HG02623 (cell line): Measurements from ENCODE around the gene SYNPO.

ENCODE experiments used
- ATAC-seq: cut with Tn5 transposase; IDR thresholded peaks from one replicate; pipeline ENCODE4 v1.9.1; 2021; ENCODE audit warnings: moderate library complexity; ENCODE audit not compliant: unreplicated experiment

The SYNPO gene

DNA sequence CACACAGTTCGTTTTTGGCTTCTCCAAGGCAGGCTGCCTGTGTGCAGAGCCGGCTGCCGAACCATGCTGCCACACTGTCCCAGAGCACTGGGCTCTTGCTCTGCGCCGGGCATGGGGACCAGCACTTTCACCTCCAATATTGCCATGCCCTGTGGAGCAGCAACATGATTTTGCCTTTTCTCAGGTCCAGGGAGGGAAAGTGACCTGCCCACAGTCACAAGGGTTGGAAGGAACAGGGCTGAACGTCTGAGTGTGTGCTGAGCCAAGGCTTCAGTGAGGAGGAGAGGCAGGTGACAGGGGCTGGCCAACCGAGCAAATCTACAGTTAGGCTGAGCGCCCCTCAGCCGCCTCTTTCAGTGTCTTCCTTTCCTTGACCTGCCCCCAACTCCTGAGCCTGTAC is 34.0 kb upstream of the SYNPO start:
- no peak for ATAC-seq

DNA sequence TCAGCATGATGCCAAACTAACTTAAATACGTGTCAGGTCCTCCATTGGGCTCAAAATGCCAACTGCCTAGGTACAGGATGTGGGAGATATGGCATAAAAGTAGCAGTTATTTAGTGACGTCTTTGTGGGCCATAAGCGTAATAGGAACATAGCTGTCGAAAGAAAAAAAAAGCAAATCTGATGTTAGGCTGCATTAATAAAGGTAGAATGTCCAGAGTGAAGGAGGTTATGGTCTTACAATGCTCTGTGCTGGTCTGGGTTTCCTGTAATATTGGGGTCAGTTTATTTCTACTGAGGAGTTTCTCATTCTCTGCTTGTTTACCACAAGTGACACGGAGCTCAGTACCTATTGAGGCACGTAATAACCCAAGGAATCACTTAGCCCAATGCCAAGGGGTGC is 33.4 kb upstream of the SYNPO start:
- no peak for ATAC-seq

DNA sequence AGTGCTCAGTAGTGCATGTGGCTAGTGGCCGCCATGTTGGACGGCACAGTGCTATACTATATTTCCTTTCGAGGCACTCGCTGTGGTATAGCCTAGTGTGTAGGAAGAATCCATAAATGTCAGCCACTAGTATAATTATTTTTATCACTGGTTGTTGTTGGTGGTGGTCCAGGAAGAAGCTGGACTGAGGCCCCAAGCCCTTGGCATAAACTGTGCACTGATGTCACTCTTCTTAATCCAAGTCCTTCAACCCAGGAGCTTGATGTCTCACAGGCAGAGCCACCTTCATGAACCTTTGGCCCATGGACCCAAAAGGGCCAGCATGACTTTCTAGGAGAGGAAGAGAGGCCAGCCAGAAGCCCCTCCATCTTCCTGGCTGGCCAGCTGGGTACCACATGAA is 32.5 kb upstream of the SYNPO start:
- no peak for ATAC-seq

DNA sequence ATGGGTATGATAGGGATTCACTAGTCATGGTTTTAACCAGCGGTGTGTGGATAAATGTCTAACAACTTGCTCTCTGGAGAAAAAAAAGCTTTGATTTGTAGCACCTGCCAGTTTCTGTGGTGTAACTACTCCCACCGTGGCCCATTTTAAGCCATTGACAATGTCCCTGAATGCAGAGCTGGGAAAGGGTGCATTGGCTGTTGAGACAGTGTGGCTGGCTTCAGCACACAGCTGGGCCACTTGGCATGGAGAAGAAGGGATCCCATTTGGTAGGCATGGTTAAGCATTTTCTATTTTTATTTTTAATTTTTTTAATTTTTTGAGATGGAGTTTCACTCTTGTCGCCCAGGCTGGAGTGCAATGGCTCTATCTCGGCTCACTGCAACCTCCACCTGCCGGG is 31.5 kb upstream of the SYNPO start:
- ATAC-seq: no peak

DNA sequence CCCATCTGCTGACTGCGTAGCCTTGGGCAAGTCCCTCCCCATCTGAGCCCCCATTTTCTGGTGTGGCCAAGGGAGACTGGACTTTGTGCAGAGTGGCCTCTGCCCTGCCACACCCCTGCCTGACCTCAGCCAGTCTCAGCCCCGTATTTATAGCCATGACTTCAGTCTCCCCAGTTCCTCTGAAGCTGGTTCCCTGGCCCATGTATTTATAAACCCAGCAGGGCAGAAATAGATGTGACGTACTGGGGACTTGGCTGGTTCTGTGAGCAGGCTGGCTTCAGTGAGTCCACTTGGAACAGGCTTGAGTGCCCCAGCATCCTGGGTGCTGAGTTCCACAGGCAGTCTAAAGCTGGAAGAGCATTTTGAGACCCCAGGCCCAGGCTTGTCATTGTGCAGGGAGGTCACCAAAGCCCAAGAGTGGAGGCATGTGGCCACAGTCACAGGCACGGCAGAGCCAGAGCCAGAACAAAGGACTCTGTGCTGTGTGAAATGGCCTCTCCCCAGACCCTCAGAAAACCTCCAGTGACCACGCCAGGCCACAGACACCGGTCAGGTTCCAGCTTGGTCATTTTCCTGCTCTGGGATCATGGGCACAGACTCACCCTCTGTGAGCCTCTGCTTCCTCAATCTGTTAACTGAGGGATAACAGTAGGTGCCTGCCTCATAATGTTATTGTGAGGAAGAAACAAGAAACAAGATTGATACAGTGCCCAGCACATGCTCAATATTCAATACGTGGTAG is 30.4 kb upstream of the SYNPO start:
- no peak for ATAC-seq

DNA sequence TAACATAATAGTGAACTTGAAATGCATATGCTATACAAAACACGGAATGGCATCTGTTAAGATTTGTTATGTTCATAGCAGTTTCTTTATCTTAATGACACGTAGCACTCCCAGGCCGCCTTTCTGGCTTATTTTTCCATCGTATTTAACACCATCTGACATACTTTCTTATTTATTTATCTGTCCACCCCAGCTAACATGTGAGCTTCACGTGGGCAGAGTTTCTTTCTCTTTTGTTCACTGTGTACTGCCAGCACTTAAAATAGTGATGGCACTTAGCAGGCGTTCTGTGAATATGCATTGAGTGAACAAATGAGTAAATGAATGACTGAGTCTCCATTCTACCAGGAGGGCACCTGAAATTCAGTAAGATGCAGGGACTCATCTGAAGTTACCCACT is 29.4 kb upstream of the SYNPO start:
- no peak for ATAC-seq

DNA sequence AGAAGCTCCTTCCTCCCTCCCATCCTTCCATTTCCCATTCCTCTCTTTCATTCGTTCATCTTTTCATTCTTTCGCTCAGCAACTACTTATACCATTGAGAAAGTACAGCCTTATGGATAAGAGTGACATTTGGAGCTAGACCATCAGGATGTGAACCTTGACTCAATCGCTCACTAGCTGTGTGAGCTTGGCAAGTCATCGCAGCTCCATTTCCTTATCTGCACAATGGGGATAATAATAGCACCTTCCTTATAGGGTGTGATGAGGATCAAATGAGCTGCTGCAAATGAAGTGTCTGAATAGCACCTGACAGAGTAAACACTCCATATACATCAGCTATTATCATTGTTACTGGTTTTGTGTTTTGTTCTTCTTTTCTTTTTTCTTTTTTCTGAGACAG is 28.1 kb upstream of the SYNPO start:
- ATAC-seq: no peak

DNA sequence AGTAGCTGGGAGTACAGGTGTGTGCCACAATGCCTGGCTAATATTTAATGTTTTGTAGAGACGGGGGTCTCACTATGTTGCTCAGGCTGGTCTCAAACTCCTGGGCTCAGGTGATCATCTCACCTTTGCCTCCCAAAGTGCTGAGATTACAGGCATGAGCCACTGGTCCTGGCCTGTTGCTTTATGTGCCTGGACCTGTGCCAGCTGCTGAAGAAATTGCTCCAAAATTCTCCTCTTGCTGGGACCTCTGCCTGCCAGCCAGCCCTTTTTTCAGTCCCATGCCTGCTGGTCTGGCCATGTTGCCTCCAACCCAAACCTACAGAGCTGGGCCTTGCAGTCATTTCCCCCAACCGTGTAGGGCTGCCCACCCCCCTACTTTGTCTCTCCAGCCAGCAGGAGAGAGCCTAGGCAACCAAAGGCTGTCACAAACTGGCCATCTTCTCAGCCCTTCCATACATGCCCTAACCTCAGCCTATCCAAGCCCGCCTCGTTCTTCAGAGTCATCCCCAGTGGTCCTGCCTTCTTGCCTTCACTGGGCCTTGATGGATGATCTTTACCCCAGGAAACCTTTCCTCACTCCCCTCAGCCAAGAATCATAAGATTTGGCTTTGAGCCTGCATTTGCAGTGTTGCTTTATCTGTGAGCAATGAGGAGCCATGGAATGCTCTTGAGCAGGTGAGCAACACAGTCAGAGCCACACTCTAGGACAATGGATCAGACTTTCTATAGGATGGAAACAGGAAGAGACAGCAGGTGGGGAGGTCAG is 27.4 kb upstream of the SYNPO start:
- ATAC-seq: no peak

DNA sequence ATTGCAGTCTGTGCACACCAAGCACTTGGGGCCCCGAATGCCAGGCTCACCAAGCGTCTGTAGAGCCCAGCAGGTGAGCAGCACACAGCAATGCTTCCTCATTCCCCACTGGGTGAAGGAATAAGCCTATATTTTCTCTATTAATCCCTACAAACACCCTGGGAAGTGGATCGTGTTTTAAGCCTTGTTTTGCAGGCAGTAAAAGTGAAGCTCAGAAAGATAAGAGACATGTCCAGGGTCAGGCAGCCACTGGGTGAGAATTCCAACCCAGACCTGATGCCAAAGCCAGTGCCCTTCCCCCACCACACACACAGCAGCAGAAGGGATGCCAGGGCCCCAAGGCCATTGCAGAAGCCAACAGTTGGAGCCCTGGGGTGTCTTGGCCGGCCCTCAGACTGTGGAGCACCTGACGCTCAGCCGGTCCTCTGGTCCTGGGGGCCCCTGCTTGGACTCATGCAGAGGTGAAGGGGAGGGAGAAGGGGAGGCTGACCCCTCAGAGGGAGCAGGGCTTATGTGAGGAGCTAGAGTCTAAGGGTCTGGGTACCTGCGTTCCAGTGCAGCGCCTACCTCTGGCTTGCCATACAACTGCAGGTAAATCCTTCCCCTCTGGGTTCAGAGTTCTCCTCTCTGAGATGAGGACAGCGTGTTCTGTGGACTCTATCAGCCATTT is 26.3 kb upstream of the SYNPO start:
- ATAC-seq: no peak

DNA sequence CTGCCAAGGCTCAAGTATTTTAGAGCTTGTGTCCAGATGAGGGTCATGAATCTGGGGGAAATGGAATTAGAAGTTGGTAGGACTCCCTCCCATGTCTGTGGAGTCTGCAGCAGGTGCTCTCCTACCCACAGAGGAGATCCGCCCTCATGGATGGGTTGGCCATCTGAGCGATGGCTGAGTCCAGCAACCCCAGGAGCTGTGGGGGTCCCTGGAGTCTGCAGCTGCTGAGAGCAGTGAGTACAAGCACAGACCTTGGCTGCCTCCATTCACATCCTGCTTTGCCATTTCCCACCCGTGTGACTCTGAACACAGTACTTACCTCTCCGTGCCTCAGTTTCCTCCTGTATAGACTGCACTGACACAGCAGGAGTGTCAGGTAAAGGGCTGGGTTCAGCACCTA is 25.8 kb upstream of the SYNPO start:
- ATAC-seq: no peak

DNA sequence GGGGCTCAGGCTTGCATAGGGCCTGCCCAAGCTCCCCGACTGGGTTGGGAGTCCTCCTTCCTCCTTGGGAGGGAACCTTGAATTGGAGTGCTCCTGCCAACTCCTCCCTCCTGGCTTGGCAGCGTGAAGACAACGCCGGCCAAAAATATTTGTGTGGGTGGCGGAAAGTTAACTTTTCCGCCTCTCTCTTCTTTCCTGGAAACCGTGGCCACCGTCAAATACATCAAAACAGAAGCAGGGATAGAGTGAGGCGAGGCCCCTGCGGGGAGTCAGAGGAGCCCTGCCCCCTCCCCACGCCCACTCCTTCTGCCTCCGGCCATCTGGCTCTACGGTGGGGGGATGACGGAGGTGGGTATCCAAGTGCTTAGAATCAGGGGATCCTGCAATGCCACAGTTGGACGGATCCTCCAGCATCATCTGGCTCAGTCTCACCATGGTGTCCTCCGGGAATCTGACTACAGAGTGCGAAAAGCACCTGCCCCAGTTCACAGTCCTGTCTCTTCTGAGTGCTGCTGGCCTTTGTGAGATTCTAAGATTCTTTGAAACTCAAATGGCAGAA is 25.2 kb upstream of the SYNPO start:
- ATAC-seq: no peak

DNA sequence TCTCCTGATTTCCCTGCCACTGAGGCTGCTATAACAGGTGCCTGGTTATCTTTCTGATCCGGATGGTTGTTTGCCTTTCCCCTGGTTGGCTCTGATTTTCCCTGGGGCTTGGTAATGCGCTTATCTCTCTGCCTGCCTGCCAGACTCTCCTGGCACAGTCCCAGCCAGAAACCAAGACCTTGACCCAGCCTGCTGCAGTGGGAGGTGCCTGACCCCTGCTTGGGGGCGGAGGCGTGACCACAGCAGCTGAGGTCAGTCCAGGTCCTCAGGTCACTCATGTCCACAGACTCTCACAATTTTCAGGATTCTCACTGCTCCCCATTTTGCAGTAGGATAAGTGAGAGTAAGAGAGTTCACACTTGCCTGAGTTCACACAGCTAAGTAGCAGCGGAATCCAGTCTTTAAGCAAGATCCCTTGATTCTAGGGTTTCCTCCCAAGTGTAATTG is 24.4 kb upstream of the SYNPO start:
- no peak for ATAC-seq

DNA sequence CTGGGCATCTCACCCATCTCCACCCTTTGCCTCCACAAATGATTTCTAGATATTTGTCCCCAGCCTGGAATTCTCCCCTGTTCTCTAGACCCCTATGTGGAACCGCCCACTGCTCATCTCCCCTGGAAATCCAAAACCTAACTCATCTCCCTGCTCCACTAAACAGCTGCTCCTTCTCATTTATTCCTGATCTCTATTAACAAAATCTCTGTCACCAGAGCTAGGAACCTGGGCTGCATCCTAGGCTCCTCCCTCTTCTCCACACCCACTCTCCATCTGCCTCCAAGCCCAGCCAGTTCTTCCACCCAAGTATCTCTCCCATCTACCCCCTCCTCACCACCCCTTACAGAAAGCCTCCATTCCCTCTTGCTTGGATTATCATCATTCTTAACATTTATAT is 24.0 kb upstream of the SYNPO start:
- ATAC-seq: no peak

DNA sequence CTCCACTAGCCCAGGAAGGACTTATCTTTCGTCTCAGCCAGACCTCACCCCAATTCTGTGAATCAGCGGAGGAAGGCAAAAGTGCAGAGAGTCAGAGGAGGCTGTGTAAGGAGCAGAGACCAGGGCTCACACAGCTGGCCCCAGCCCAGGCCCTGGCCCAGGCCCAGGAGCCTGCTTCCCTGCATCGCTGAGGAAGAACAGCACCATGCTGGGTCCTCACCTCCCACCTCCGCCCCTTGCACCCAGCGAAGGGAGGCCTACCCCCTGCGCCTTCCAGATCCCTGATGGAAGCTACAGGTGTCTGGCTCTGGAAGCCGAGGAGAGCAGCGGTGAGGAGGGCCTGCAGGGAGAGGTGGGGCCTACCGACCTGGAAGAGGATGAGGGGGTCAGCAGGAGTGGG is 22.3 kb upstream of the SYNPO start:
- ATAC-seq: no peak

DNA sequence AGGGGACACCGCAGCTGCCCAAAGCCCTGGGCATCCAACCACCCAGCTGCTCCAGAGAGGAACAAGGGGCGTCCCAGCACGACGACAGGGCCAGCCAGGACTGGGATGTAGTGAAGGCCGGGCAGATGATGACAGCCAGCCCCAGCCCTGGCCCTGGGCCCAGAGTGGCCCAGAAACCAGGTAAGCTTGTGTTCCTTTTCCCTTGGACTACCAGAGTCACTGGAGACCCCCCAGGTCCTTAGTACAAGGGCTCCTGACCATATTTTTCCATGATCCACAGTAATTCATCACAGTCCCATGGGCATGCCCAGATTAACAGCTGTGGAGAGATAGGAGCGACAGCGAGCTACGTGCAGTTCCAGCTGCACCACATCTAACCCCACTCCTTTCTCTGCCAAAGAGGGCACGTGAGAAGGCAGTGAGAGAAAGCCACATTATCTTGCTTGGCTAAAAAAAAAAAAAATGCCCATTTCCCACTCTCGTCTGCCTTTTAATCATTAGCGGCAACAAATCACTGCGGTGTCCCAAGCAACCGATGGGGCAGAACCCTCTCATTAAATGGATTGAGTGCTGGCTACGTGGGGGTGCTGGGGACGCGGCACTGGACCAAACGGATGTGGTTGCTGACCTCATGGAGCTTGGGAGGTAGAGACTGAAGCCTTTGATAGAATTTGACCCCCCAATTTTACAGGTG is 21.7 kb upstream of the SYNPO start:
- no peak for ATAC-seq

DNA sequence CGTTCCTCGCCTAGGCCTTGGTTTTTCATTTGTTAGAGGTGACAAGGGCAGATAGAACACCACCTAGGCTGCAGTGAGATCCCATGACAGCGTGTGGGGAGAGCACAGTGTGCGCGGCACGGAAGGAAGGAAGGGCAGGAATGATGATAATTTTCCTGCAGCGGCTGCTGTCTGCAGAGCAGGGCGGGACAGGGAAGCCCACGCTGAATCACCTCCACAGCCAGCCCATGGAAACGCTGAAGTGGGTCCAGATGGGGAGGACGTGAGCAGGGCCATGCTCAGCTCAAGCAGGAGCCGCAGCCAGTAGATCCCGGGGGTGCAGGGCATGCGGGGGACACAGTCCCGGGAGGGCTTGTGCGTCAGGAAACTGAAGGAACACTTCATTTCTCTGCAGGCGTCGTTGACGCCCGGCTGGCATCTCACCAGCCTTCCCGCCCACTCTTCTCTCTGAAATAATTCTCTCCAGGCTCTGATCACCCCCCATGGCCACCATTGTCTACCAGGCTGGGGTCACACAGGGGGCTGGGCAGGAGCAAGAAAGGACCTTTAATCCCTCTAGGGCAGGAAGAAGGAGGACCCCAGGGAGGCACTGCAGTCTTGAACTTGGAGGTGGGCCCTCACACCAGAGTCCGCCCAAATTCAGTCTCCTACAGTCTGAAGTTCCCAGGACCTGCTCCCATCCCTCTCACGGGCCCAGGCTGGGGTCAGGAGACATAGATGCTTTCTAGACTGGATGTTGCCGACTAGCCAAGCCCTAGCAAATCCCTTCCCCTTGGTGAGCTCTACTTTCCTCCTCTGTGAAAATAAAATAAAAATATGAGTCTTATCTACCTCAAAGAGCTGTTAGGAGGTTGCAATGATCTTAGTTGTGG is 20.9 kb upstream of the SYNPO start:
- ATAC-seq: no peak

DNA sequence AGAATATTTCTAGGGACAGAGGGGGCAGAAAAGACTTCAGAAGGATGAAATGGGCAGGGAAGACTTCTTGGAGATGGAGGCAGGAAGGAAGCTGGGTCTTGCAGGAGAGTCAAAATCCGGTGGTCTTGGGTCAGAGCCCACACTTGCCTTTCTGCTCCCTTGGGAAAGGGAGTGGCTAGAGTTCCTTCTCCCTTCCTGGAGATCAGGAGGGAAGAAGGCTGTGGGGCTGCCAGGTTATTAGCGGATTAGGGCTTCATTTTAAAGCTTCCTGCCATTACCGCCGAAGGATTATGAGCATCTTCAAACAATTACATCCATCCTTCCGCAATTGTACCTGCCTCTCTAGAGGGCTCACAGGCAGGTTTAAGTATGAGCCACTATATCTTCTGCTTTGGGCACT is 19.2 kb upstream of the SYNPO start:
- ATAC-seq: no peak

DNA sequence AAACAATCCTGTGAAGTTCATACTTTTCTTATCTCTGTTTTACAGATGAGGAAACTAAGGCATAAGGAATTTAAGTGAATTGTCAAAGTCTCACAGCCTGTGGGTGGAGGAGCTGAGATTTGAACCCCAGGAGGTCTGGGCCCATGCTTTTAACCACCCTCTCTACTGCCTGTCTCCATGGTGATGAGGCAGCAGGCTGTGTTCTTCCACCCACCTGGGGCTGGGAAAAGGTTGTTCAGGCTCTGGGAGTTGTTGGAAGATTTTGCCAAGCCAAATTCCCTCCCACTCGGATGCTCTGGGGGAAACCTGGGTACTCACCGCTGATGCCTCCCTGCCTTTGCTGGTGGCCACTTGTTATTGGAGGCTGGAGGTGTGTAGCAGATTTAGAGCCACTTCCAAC is 18.3 kb upstream of the SYNPO start:
- ATAC-seq: no peak

DNA sequence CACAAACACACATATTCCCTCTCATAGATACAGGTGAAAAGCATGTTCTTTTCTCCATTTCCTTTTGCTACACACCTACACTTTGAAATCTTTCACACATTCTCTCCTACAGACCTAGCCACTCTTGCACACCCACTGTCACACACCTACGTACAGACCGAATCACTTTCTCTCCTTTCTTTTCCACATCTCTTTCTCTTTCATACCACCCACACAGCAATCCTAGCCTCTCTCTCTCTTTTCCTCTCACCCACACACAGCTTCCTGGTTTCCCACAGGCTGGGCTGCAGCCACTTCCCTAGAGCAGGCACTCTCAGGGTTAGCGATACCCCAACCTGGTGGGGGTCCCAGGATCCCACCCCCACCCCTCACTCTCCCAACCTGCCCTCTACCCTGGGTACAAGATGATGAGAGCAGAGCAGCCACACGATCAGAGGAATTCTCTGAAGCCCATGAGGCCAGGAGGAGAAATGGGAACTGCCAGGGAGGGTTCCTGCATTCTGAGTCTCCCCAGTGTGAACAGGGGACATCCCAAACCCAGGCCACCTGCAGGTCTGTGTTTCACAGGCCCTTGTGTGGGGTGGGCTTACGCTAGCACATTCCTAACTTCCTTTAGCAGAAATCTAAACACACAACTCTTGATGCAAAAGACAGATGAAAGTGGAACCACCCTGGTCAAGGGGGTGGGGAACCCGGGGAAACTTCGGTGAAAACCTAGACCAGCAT is 17.1 kb upstream of the SYNPO start:
- no peak for ATAC-seq

DNA sequence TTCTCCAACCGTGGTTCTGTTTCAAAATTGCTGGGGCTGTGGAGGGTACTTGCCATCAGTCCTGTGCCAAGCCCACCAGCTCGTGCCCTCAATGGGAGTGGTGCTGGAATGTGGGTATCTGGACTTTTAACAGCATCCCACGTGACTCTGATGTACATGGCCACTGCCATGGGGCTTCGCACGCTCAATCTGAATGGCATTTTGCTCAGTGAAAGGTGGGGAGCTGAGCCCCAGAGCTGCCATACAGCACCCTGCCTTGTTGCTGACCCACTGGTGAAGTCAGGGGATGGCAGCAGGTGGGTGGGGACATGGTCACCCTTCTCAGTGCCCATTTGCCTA is 16.6 kb upstream of the SYNPO start:
- ATAC-seq: no peak
